Right atrium auricular region (tissue), 2 donors: Measurements from ENCODE around the gene ZNHIT6. TPM values are rescaled to one million over a fixed set of nuclear protein-coding genes. Genes with fewer than 3 reads are reported as not detected.

Source experiments
- DNase-seq: peaks from one replicate; pipeline ENCODE4 v3.0.0-alpha.2; 2019; ENCODE audit warnings: low spot score
- H3K27ac ChIP-seq, 2 donors: fragments of 200-600 bp; sonication (generic); 1 replicate in 1 of 2; 2 replicates in 1 of 2; pipeline ENCODE4 v1.5.1; 2016 to 2019
- H3K27me3 ChIP-seq, 2 donors: fragments of 200-600 bp; sonication (generic); one replicate each; pipeline versions ENCODE4 v1.5.1 to v1.6.0; 2017 to 2019
- H3K36me3 ChIP-seq: fragments of 200-600 bp; sonication (generic); one replicate; pipeline ENCODE4 v1.5.1; 2016
- H3K4me1 ChIP-seq, 2 donors: fragments of 200-600 bp; sonication (generic); one replicate each; pipeline versions ENCODE4 v1.5.1 to v1.6.0; 2017 to 2019
- H3K4me3 ChIP-seq, 2 donors: fragments of 200-600 bp; sonication (generic); 1 replicate in 1 of 2; 2 replicates in 1 of 2; pipeline ENCODE4 v1.5.1; 2017 to 2019; ENCODE audit warnings: mild to moderate bottlenecking in 1 of 2, moderate library complexity in 1 of 2
- H3K9me3 ChIP-seq, 2 donors: fragments of 200-600 bp; sonication (generic); one replicate each; pipeline ENCODE4 v1.5.1; 2019
- CTCF ChIP-seq, 2 donors: fragments of 200-600 bp; sonication (generic); IDR thresholded peaks; one replicate each; pipeline ENCODE4 v1.5.1; 2019; ENCODE audit warnings: antibody characterized with exemption in 2 of 2
- total RNA-seq, 2 donors: library from RNA; depleted of rRNA; stranded (reverse); fragments of >200 nt; gene quantifications; one replicate each; pipeline ENCODE4 v1.1.0, GENCODE V29; 2016

ZNHIT6 gene
- total RNA-seq, 2 donors from 2014 or later, result 7.0 to 8.4 TPM

- Histone ChIP-seq H3K9me3 (peaks cover 0 to 4% of the 10 kb centered on the region in 2 donors), H3K27me3 (no peaks in the 10 kb centered on the region), H3K4me3 (peak overlapping the region in 1 of 2 donors; percentile 9), H3K4me1 (peaks cover 0 to 20% of the 10 kb centered on the region in 2 donors), H3K36me3 (no peaks in the 10 kb centered on the region), H3K27ac (no peak overlapping the region)
- no peak for TF ChIP-seq CTCF (IDR thresholded peaks at IDR 0.05)
- DNase-seq, result no peak
Measured at GRCh38 chr1:85615586-85616363, 92.5 kb downstream of the ZNHIT6 start.

GRCh38 chr1:85612704-85613361 lies 95.4 kb downstream of the ZNHIT6 start:
- H3K4me3 ChIP-seq, result no peak overlapping the region
- DNase-seq, result no peak
- H3K27ac ChIP-seq, result peak overlapping the region; percentile 37 to 78
- H3K9me3 ChIP-seq, result no peaks in the 10 kb centered on the region
- peaks cover 0 to 20% of the 10 kb centered on the region in 2 donors for H3K4me1 ChIP-seq
- H3K27me3 ChIP-seq, result no peaks in the 10 kb centered on the region
- H3K36me3 ChIP-seq, result no peaks in the 10 kb centered on the region
- TF ChIP-seq CTCF (IDR thresholded peaks at IDR 0.05), result peak in 1 of 2 donors; percentile 46

- Histone ChIP-seq H3K27ac (peak overlapping the region; percentile 2 to 78), H3K27me3 (no peaks in the 10 kb centered on the region), H3K9me3 (no peaks in the 10 kb centered on the region), H3K36me3 (no peaks in the 10 kb centered on the region), H3K4me1 (peaks cover 0 to 20% of the 10 kb centered on the region in 2 donors), H3K4me3 (no peak overlapping the region)
- DNase-seq, result peak; percentile 73
- TF ChIP-seq CTCF (IDR thresholded peaks at IDR 0.05), result no peak
Measured at GRCh38 chr1:85611856-85612255, 96.4 kb downstream of the ZNHIT6 start.

GRCh38 chr1:85611425-85611824 lies 96.8 kb downstream of the ZNHIT6 start:
- H3K4me3 ChIP-seq, result no peak overlapping the region
- no peaks in the 10 kb centered on the region for H3K36me3 ChIP-seq
- no peaks in the 10 kb centered on the region for H3K9me3 ChIP-seq
- no peaks in the 10 kb centered on the region for H3K27me3 ChIP-seq
- H3K27ac ChIP-seq, result peak overlapping the region; percentile 2 to 78
- peaks cover 0 to 20% of the 10 kb centered on the region in 2 donors for H3K4me1 ChIP-seq
- DNase-seq, result no peak
- TF ChIP-seq CTCF (IDR thresholded peaks at IDR 0.05), result no peak

GRCh38 chr1:85609976-85610375 lies 98.3 kb downstream of the ZNHIT6 start:
- no peaks in the 10 kb centered on the region for H3K9me3 ChIP-seq
- H3K27me3 ChIP-seq, result no peaks in the 10 kb centered on the region
- H3K27ac ChIP-seq, result no peak overlapping the region
- no peak overlapping the region for H3K4me3 ChIP-seq
- no peak for TF ChIP-seq CTCF (IDR thresholded peaks at IDR 0.05)
- H3K36me3 ChIP-seq, result no peaks in the 10 kb centered on the region
- DNase-seq, result no peak
- H3K4me1 ChIP-seq, result peaks cover 0 to 20% of the 10 kb centered on the region in 2 donors
